ENCODE data around the gene C21orf91. TPM values are rescaled to one million over a fixed set of nuclear protein-coding genes. Genes with fewer than 3 reads are reported as not detected.

Gene C21orf91
- total RNA-seq, 6 experiments from 2014 or later = 7.4 to 11.1 (median 9.0) TPM

GRCh38 chr21:17753736-17754135 lies 65.4 kb downstream of the C21orf91 start:
- H3K9me3 Mint-ChIP-seq = peaks cover 17% of the 10 kb centered on the region
- peaks cover 2% of the 10 kb centered on the region; the same call in 1 of the 2 replicates for H3K27me3 Mint-ChIP-seq (ENCODE audit: insufficient read depth)
- TF ChIP-seq CTCF (IDR thresholded peaks at IDR 0.05) = no peak
- no peak overlapping the region for H3K4me3 Mint-ChIP-seq
- H3K36me3 Mint-ChIP-seq (ENCODE audit: low read depth) = peaks cover 7% of the 10 kb centered on the region; the same call in 1 of the 2 replicates
- no peak overlapping the region for H3K27ac Mint-ChIP-seq
- H3K4me1 Mint-ChIP-seq (ENCODE audit: low read depth) = no peaks in the 10 kb centered on the region
- no peak for DNase-seq

GRCh38 chr21:17752171-17752570 lies 67.0 kb downstream of the C21orf91 start:
- peaks cover 6% of the 10 kb centered on the region; the same call in 1 of the 2 replicates for H3K36me3 Mint-ChIP-seq (ENCODE audit: low read depth)
- no peaks in the 10 kb centered on the region for H3K4me1 Mint-ChIP-seq (ENCODE audit: low read depth)
- peaks cover 2% of the 10 kb centered on the region; the same call in 1 of the 2 replicates for H3K27me3 Mint-ChIP-seq (ENCODE audit: insufficient read depth)
- H3K9me3 Mint-ChIP-seq = peaks cover 9% of the 10 kb centered on the region
- H3K27ac Mint-ChIP-seq = no peak overlapping the region
- TF ChIP-seq CTCF (IDR thresholded peaks at IDR 0.05) = no peak
- H3K4me3 Mint-ChIP-seq = no peak overlapping the region
- no peak for DNase-seq

- Mint-ChIP-seq H3K4me3 (no peak overlapping the region), H3K9me3 (peaks cover 4% of the 10 kb centered on the region; the same call in 1 of the 2 replicates), H3K27me3 (ENCODE audit: insufficient read depth) (peaks cover 2% of the 10 kb centered on the region; the same call in 1 of the 2 replicates), H3K4me1 (ENCODE audit: low read depth) (no peaks in the 10 kb centered on the region), H3K27ac (no peak overlapping the region), H3K36me3 (ENCODE audit: low read depth) (no peaks in the 10 kb centered on the region)
- no peak for TF ChIP-seq CTCF (IDR thresholded peaks at IDR 0.05)
- no peak for DNase-seq
Observed at GRCh38 chr21:17746920-17747319, 72.2 kb downstream of the C21orf91 start.

GRCh38 chr21:17745086-17745485 lies 74.1 kb downstream of the C21orf91 start:
- Mint-ChIP-seq H3K9me3 (peaks cover 4% of the 10 kb centered on the region; the same call in 1 of the 2 replicates), H3K4me3 (no peak overlapping the region), H3K27me3 (ENCODE audit: insufficient read depth) (peaks cover 2% of the 10 kb centered on the region), H3K27ac (no peak overlapping the region), H3K4me1 (ENCODE audit: low read depth) (no peaks in the 10 kb centered on the region), H3K36me3 (ENCODE audit: low read depth) (no peaks in the 10 kb centered on the region)
- TF ChIP-seq CTCF (IDR thresholded peaks at IDR 0.05) = no peak
- no peak for DNase-seq

GRCh38 chr21:17742940-17743592 lies 76.1 kb downstream of the C21orf91 start:
- no peak overlapping the region for H3K4me3 Mint-ChIP-seq
- no peak for DNase-seq
- peaks cover 4% of the 10 kb centered on the region; the same call in 1 of the 2 replicates for H3K9me3 Mint-ChIP-seq
- no peak overlapping the region for H3K27ac Mint-ChIP-seq
- H3K27me3 Mint-ChIP-seq (ENCODE audit: insufficient read depth) = peaks cover 3% of the 10 kb centered on the region
- H3K36me3 Mint-ChIP-seq (ENCODE audit: low read depth) = no peaks in the 10 kb centered on the region
- H3K4me1 Mint-ChIP-seq (ENCODE audit: low read depth) = no peaks in the 10 kb centered on the region
- no peak for TF ChIP-seq CTCF (IDR thresholded peaks at IDR 0.05)

Measured in HFFc6 (cell line).